Activated T-cell treated with anti-CD3 and anti-CD28 coated beads for 48 hours (primary cell): ENCODE data around the gene RABGAP1L.

Source experiments
- DNase-seq: peaks from one replicate; pipeline ENCODE4 v3.0.0-alpha.2; 2020; ENCODE audit warnings: low read depth

RABGAP1L gene

GRCh38 chr1:174748586-174748985 lies 589.3 kb downstream of the RABGAP1L start:
- no peak for DNase-seq

DNA sequence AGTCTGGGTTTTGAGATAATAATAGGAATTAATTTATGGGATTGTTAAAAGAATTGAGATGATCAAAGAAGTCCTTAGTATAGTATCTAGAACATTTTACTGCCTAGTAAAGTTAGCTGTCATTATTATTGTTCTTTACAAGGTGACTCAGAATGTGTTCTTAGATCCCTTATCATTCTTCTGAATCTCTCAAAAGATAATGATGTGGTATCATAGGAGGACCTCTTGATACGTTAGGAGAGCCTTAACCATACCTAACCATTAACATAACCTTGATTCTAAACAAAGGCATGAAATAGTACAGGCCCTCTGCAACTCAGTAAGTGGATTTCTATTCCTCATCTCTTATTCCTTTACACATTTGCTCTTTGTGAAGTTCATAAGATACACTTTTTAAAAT lies 593.8 kb downstream of the RABGAP1L start:
- DNase-seq: no peak

DNA sequence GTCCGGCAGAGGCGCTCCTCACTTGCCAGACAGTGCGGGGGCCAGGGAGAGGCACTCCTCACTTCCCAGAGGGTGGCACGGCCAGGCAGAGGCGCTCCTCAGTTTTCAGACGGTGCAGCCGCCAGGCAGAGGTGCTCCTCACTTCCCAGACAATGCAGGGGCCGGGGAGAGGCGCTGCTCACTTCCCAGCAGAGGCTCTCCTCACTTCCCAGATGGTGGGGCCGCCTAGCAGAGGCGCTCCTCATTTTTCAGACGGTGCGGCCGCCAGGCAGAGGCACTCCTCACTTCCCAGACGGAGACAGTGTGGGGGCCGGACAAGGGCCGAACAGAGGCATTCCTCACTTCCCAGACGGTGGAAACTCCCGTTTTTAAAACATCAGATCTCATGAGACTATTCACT lies 602.0 kb downstream of the RABGAP1L start:
- no peak for DNase-seq

DNA sequence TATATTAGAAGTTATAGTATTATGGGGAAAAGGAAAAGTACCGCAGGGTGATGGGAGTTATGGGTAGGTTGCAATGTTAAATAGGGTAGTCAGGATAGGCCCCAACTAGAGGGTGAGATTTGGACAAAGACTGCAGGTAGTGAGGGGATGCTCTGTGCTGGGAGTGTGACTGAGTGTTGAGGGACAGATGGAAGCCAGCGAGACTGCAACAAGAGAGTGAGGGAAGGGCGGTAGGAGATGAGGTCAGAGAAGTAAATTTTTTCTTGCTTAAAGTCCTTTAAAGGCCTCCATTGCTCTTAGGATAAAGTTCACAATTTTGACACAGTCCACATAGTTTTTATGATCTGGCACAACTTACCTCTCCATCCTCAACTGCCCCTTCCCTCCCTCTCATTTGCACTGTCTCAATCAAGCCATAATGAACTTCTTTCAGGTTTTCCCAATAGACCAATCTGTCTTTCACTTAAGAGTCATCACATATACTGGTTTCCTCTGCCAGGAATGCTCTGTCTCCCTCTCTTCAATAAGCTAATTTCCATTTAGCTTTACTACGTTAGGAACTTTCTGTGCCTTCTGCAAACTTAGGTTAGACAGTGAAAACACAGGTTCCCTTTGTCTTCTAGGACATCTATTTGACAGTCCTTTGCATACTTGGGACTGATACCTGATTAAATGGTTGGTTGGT lies 602.7 kb downstream of the RABGAP1L start:
- DNase-seq: no peak

DNA sequence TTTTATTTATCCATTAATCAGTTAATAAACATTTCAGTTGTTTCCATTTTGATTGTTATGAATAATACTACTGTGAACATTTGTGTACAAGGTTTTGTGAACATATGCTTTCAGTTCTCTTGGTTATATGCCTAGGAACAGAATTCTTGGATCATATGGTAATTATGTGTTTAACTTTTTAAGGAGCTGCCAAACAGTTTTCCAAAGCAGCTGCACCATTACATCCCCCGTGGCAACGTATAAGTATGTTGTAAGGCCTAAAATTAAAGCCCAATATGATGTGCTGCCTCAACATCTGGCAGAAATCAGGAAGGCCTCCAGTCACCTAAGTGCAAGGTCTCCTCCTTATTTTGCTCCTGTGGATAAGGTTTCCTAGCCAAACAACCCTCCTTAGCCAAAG lies 604.9 kb downstream of the RABGAP1L start:
- no peak for DNase-seq

DNA sequence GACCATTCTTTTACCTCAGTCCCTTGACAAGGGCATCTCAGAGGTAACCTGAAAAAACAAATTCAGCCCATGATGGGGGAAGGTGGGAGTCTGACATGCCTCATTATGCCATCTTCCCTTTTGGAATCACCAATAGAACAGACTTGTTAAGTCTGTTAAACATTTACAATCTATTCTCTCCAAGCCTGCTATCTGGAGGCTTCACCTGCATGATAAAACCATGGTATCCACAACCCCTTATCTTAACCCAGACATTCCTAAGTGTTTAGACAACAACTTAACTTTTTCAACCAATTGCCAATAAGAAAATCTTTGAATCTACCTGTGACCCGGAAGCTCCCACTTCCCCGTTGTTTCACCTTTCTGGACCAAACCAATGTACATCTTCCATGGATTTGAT lies 607.4 kb downstream of the RABGAP1L start:
- no peak for DNase-seq

DNA sequence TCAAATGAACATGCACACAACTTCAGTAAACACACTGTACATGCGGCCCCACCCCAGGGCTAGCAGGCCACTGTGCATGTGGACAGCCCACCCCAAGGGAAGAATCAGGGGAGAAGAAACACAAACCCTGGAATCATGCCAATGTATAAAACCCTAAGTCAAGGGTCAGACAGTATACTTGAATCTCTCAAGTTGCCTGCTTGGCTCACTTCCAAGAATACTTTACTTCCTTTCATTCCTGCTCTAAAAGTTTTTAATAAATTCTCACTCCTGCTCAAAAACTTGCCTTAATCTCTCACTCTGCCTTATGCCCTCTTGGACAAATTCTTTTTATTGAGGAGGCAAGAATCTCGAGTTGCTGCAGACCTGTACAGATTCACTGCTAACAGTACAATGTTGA lies 609.2 kb downstream of the RABGAP1L start:
- DNase-seq: no peak

GRCh38 chr1:174768949-174769348 lies 609.6 kb downstream of the RABGAP1L start:
- DNase-seq: no peak

DNA sequence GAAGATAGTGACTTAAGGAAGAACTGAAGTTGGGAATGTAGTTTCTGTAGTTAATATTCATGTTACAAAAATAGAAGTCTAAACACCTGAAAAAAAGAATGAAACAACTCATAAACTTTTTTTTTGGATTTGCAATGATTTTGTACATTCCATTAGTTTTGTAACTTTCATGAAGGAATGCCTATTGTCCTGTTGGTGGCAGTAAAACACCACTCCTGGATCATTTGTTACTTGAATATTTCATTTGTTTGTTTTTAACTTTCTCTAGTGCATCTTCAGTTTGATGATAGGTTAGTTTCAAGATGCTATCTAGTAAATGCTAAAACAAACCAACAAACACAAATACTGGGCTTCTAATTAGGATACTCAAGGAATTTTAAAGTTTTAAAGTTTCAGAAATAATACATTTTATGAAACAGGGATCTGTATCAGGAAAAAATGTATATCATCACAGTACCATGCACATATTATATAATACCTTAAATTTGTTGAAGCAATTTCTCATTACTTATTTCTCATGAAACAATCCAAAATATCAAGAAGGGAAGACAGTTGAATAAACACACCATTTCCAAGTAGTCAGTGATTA lies 610.7 kb downstream of the RABGAP1L start:
- no peak for DNase-seq

DNA sequence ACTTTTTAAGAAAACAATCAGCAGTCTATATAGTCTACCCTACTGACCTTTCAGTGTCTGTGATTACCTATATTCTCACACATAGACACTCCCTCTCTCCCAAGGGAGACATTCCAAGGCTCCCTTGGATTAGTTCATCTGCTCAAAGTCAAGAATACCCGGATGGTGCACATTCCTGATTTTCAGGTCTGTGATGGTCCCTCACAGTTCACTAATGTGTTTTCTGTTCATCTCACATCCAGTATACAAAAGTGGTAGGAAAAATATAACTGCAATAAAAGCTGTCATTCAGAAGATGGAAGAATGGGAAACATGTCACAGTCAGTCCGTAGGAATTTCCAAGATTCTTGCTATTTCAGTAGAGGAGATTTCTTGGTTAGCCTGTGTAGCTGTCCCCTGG lies 616.3 kb downstream of the RABGAP1L start:
- no peak for DNase-seq

DNA sequence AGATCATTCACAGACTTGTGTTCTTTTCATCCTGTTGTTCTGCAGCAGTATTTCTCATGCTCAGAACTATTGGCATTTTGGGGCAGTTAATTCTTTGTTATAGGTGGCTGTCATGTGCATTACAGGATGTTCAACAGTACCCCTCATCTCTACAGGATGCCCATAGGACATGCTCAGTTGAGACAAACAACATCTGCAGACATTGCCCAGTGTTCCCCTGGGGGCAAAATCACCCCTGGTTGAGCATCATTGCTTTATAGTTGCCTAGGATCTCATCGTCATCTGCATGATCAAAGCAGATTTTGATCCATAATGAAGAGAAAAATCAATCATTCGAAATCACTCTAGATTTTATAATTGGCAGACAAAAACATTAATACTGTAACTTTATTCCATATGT lies 617.9 kb downstream of the RABGAP1L start:
- DNase-seq: no peak

DNA sequence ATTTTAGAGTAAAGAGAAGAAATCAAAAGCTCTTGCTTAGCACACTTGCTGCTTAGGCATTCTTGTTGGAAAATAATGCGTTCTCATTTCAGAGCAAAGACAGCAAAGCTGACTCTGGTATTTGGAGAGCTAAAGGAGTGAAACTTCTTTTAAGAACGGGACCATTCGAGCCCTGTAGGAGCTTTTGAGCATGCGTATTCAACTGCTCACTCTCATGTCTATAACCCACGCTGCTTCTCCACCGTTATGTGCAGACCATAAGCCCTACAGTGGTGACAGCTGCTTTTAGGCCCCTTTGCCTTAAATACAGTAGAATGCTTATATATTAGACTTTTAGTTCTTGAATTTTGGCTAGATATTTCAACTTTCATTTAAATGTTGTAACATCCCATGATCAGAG lies 626.2 kb downstream of the RABGAP1L start:
- DNase-seq: no peak

- no peak for DNase-seq
These were observed 627.0 kb downstream of the RABGAP1L start for GRCh38 chr1:174786358-174786757.

DNA sequence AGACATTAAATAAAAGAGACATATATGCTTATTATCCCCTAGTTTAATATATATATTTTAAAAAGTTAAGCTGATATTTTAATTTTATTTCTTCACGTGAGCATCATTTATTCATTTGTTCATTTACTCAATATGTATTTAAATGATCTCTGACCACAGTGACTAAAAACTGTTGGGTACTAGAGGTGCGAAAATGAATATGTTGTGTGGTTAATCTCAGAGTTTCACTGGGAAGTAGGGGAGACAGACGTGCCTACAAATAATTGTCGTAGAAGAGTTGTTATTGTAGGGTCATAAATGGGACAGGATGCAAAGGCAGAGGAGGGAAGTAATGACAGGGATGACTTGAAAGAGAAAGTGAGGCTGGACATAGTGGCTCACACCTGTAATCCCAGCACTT lies 627.4 kb downstream of the RABGAP1L start:
- no peak for DNase-seq

- no peak for DNase-seq
These were observed 629.7 kb downstream of the RABGAP1L start for GRCh38 chr1:174788981-174789380.

- DNase-seq: no peak
These were observed 630.1 kb downstream of the RABGAP1L start for GRCh38 chr1:174789399-174789798.

GRCh38 chr1:174791863-174792262 lies 632.5 kb downstream of the RABGAP1L start:
- DNase-seq: no peak

DNA sequence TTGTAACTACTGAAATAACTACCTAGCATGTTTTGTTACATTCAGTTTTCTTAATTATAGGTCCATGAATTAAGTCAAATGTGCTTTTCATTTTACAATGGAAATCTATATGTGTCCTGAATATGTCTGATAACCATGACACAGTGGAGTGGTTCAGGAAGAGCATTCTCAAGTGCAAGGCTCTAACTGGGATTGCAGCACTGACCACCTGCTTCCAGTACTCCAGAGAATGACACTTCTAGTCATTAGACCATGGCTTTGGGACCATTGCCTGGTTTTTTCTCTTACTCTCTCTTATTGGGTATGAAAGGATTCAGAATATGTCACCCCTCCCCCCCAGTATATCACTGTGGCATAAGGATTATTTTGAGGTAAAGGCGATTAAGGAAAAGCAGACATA lies 635.5 kb downstream of the RABGAP1L start:
- no peak for DNase-seq

DNA sequence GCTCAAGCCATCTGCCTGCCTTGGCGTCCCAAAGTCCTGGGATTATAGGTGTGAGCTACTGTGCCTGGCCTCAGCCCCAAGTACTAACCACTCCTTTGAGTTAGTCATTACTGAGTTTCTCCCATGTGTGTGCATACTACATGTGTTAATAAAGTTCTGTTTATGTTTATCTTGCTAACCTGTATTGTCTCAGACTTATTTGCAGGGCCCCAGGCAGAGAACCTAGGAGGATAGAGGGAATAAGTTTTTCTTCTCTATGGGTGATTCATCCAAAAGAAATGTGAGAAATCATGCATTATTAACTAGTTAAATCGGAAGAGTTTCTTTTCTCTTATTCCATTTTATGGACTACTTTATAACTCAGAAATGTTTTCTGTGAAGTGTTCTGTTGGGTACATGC lies 636.5 kb downstream of the RABGAP1L start:
- no peak for DNase-seq

- no peak for DNase-seq
These were observed 638.1 kb downstream of the RABGAP1L start for GRCh38 chr1:174797398-174797797.

GRCh38 chr1:174799136-174799479 lies 639.8 kb downstream of the RABGAP1L start:
- no peak for DNase-seq

DNA sequence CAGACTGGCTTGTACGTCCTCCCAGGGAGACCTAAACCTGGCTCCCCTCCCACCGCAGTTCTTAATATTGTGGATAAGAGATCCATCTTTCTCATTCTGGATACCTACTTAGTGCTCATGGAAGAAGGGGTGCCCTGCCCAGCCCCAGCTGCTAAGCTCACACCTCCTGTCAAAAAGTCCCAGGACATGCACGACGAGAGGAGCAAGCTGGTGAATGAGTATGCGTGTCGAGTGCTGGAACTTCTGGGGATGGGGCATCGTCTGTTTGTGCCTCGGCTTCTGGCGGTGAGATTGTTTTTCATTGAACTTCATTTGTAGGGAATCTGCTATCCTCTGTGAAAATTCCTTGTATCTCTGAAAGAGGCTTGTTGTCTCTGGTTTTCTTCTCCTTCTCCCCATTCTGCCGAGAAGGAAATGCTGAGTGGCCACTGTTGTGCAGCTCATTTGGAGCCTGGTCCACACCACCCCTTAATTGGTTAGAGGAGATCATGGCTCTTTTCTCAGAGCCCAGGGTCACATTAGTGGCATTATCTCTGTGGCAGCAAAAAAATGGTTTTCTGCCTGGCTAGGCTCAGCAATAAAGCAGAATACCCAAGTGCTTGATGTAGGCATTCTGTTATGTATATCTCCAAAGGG lies 641.0 kb downstream of the RABGAP1L start:
- no peak for DNase-seq

- DNase-seq: no peak
These were observed 641.6 kb downstream of the RABGAP1L start for GRCh38 chr1:174800876-174801275.

GRCh38 chr1:174809755-174810280 lies 650.5 kb downstream of the RABGAP1L start:
- DNase-seq: no peak
